Right lobe of liver (tissue), 4 donors: ENCODE results near the gene SMAD7.

Source experiments
- CTCF ChIP-seq, 4 donors: fragments of 200-600 bp in 3 of 4; fragments of 450-650 bp in 1 of 4; IDR thresholded peaks; one replicate each; pipeline versions ENCODE4 v1.5.1 to v1.8.0; 2016 to 2022; ENCODE audit warnings: antibody characterized with exemption in 4 of 4, mild to moderate bottlenecking in 2 of 4
- POLR2A ChIP-seq: fragments of 450-650 bp; IDR thresholded peaks from one replicate; pipeline ENCODE4 v1.6.1; 2017; ENCODE audit warnings: antibody characterized with exemption, mild to moderate bottlenecking
- donor health status: DM: no; HTN: no; CAD: no.
- donor health status: DM: no; HTN: no; CAD: no.
- donor health status: DM: no; HTN: yes; CAD: no.

GRCh38 chr18:48877941-48878340, 72.8 kb downstream of the SMAD7 start:
- no peak for TF ChIP-seq CTCF (IDR thresholded peaks at IDR 0.05)
- no peak for TF ChIP-seq POLR2A
